Activated naive CD8-positive, alpha-beta T cell treated with anti-CD3 and anti-CD28 coated beads, Interleukin-2, amount 10 ng/mL, durations not matched to agents 7 days and 5 days (primary cell): ENCODE measurements around the gene SMG1. TPM values are rescaled to one million over a fixed set of nuclear protein-coding genes. Genes with fewer than 3 reads are reported as not detected.
"Not testable (repeated sequence)": the region's sequence is repeated elsewhere in the genome, so short reads cannot be mapped to it uniquely, and the experiment has no call there.

Source experiments
- ATAC-seq: fragments of 150-1000 bp; cut with Tn5 transposase; one replicate; pipeline ENCODE4 v1.10.0; 2021; ENCODE audit warnings: low read depth, moderate library complexity
- POLR2A ChIA-PET: fragments of 350-600 bp; sonication (Branson Sonifier 250); formaldehyde crosslinking; loops from one replicate; lab custom pipeline; 2021; ENCODE audit warnings: antibody characterized with exemption; lab: Charles Lee
- DNase-seq: peaks from one replicate; pipeline ENCODE4 v3.0.0; 2021
- H3K27ac Mint-ChIP-seq: one replicate; pipeline ENCODE4 v1.8.0; 2022; ENCODE audit warnings: mild to moderate bottlenecking, mixed read lengths
- H3K27me3 Mint-ChIP-seq: one replicate; pipeline ENCODE4 v1.8.0; 2022; ENCODE audit warnings: mild to moderate bottlenecking, moderate library complexity, mixed read lengths
- H3K36me3 Mint-ChIP-seq: one replicate; pipeline ENCODE4 v1.8.0; 2021; ENCODE audit warnings: mild to moderate bottlenecking, mixed read lengths
- H3K4me1 Mint-ChIP-seq: one replicate; pipeline ENCODE4 v1.8.0; 2021; ENCODE audit warnings: mixed read lengths
- H3K4me3 Mint-ChIP-seq: one replicate; pipeline ENCODE4 v1.8.0; 2022; ENCODE audit warnings: mild to moderate bottlenecking, moderate library complexity, mixed read lengths
- H3K9me3 Mint-ChIP-seq: one replicate; pipeline ENCODE4 v1.8.0; 2021; ENCODE audit warnings: mixed read lengths
- total RNA-seq, 2 experiments: library from RNA; stranded (reverse); gene quantifications; one replicate each; pipeline ENCODE4 v1.2.3, GENCODE V29; 2021

Gene SMG1
- total RNA-seq, 2 experiments from 2014 or later = 130 to 132 TPM

GRCh38 chr16:18781232-18781631 is 145.0 kb downstream of the SMG1 start:
- H3K4me1 Mint-ChIP-seq = peaks cover 21% of the 10 kb centered on the region
- peaks cover 22% of the 10 kb centered on the region for H3K36me3 Mint-ChIP-seq
- H3K27ac Mint-ChIP-seq, H3K9me3 Mint-ChIP-seq, H3K27me3 Mint-ChIP-seq, DNase-seq, POLR2A ChIA-PET, ATAC-seq, H3K4me3 Mint-ChIP-seq: not testable (repeated sequence)

- H3K9me3 Mint-ChIP-seq, H3K27ac Mint-ChIP-seq, POLR2A ChIA-PET, ATAC-seq, H3K27me3 Mint-ChIP-seq, H3K4me3 Mint-ChIP-seq, DNase-seq: not testable (repeated sequence)
- H3K4me1 Mint-ChIP-seq = peaks cover 15% of the 10 kb centered on the region
- peaks cover 16% of the 10 kb centered on the region for H3K36me3 Mint-ChIP-seq
Measured at GRCh38 chr16:18780460-18781026, 145.7 kb downstream of the SMG1 start.

- ATAC-seq, POLR2A ChIA-PET, H3K9me3 Mint-ChIP-seq: not testable (repeated sequence)
Measured at GRCh38 chr16:18777664-18778063, 148.5 kb downstream of the SMG1 start.

DNA sequence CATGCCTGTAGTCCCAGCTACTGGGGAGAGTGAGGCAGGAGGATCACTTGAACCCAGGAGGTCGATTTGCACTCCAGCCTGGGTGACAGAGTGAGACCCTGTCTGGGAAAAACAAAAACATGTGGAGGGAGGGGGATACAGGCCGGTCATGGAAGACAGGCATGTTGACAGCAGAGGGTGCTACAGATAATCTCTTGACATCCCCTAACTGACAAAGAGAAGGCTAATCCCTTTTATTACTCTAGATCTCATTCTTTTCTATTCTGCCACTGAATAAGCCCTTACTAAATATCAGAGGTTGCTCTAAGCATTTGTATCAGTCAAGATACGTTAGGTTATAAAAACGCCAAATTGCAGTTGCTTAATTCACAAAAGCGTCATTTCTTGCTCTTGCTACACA is 149.9 kb downstream of the SMG1 start:
- H3K9me3 Mint-ChIP-seq, POLR2A ChIA-PET, H3K4me3 Mint-ChIP-seq, DNase-seq, ATAC-seq, H3K27ac Mint-ChIP-seq, H3K27me3 Mint-ChIP-seq, H3K4me1 Mint-ChIP-seq, H3K36me3 Mint-ChIP-seq: not testable (repeated sequence)

More at GRCh38 chr16:18777664-18778063, 148.5 kb downstream of the SMG1 start:
- not testable (repeated sequence) for H3K27ac Mint-ChIP-seq, H3K4me1 Mint-ChIP-seq, H3K4me3 Mint-ChIP-seq, DNase-seq, H3K27me3 Mint-ChIP-seq, H3K36me3 Mint-ChIP-seq

DNA sequence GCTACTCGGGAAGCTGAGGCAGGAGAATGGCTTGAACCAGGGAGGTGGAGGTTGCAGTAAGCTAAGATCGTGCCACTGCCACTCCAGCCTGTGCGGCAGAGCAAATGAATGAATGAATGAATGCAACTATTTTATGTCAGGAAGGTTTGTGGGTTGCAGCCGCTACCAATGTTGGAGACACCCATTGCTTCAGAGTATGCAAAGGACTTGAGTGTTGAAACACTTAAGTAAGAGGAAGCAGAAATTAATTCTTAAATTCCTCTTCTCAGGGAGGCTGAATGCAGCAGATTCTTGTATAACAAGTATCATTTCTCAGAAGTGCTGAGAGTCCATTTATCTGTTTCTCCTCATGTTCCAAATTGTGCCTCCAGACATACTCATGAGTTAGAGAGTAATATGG is 151.6 kb downstream of the SMG1 start:
- H3K27me3 Mint-ChIP-seq, H3K4me3 Mint-ChIP-seq, H3K9me3 Mint-ChIP-seq, POLR2A ChIA-PET, DNase-seq, H3K36me3 Mint-ChIP-seq, ATAC-seq, H3K27ac Mint-ChIP-seq, H3K4me1 Mint-ChIP-seq: not testable (repeated sequence)

DNA sequence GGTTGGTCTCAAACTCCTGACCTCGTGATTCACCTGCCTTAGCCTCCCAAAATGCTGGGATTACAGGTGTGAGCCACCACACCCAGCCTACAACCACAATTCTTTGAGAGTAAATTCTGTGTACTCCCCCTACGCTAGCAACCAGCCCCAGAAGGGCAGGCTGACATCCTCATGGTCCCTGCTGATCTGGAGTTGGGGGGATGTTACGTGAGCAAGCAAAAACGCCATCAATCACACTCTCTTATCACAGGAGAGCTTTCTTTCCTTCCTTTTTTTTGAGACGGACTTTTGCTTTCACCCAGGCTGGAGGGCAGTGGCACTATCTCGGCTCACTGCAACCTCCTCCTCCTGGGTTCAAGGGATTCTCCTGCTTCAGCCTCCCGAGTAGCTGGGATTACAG is 154.0 kb downstream of the SMG1 start:
- H3K4me3 Mint-ChIP-seq, H3K9me3 Mint-ChIP-seq, H3K36me3 Mint-ChIP-seq, H3K27me3 Mint-ChIP-seq, POLR2A ChIA-PET, H3K27ac Mint-ChIP-seq, DNase-seq, ATAC-seq: not testable (repeated sequence)
- peaks cover 10% of the 10 kb centered on the region for H3K4me1 Mint-ChIP-seq

- ATAC-seq, H3K27me3 Mint-ChIP-seq, H3K4me3 Mint-ChIP-seq, DNase-seq, H3K9me3 Mint-ChIP-seq, H3K27ac Mint-ChIP-seq, H3K36me3 Mint-ChIP-seq: not testable (repeated sequence)
- POLR2A ChIA-PET = interaction anchor here (1.4 kb wide), 1 partner anchor 19 kb away, joined by 5 read pairs; the partner anchor contains the start of gene RPS15A
- H3K4me1 Mint-ChIP-seq = peaks cover 12% of the 10 kb centered on the region
Measured at GRCh38 chr16:18770336-18770962, 155.8 kb downstream of the SMG1 start.

- ATAC-seq = peak; percentile 87
- not testable (repeated sequence) for H3K9me3 Mint-ChIP-seq, H3K36me3 Mint-ChIP-seq, H3K27me3 Mint-ChIP-seq, DNase-seq
- H3K4me1 Mint-ChIP-seq = peaks cover 12% of the 10 kb centered on the region
- H3K4me3 Mint-ChIP-seq = peak overlapping the region; percentile 32
- POLR2A ChIA-PET = interaction anchor here (0.7 to 1.6 kb wide), 2 partner anchors 22 to 34 kb away, joined by 3 to 4 read pairs; partner anchors contain the start of gene ARL6IP1
- peak overlapping the region; percentile 60 for H3K27ac Mint-ChIP-seq
Measured at GRCh38 chr16:18767217-18767616, 159.0 kb downstream of the SMG1 start.

GRCh38 chr16:18762713-18763112 is 163.5 kb downstream of the SMG1 start:
- DNase-seq, POLR2A ChIA-PET, H3K9me3 Mint-ChIP-seq, H3K36me3 Mint-ChIP-seq, H3K27me3 Mint-ChIP-seq, H3K4me3 Mint-ChIP-seq, H3K27ac Mint-ChIP-seq, ATAC-seq: not testable (repeated sequence)
- H3K4me1 Mint-ChIP-seq = peaks cover 11% of the 10 kb centered on the region

DNA sequence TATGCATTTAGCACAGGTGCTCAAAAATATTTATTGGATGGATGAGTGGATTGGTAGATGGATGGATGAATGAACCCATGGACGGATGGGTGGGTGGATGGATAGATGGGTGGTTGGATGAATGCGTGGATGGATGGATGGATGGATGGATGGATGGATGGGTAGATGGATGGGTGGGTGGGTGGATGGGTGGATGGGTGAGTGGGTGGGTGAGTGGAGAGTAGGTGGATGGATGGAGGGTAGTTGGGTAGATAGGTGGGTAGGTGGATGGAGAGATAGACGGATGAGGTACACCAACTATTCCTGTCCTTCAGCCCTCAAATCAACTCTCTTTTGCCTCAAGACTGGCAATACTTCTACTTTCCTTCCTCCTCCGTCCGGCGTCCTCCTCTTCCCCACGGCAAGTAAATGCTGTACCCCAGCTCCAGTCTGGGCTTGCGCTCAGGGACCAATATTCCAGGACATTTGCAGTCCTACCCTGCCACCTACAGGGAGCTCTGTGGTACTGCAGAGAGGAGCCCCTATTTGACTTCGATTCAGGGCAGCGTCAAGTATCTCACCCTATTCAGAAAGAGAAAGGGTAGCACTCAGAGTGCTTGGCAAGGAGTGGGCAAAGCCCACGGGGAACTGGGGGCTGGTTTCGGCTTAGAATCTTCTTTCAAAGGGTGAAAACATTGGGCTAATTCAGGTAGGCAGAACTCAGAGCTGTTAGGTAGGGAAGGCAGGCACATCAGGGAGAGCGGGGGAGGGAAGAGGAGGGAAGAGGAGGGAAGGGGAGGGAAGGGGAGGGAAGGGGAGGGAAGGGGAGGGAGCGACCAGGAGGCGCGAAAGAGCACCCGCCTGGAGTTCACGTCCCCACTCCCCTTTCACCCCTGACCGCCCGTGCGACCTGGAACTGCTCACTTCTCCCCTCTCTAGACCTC is 166.3 kb downstream of the SMG1 start:
- H3K27me3 Mint-ChIP-seq, H3K36me3 Mint-ChIP-seq, POLR2A ChIA-PET, H3K9me3 Mint-ChIP-seq: not testable (repeated sequence)
- peaks cover 18% of the 10 kb centered on the region for H3K4me1 Mint-ChIP-seq
- DNase-seq (peak; percentile 59), ATAC-seq (peak; percentile 77)
- peak overlapping the region; percentile 33 for H3K27ac Mint-ChIP-seq
- peak overlapping the region; percentile 45 for H3K4me3 Mint-ChIP-seq

DNA sequence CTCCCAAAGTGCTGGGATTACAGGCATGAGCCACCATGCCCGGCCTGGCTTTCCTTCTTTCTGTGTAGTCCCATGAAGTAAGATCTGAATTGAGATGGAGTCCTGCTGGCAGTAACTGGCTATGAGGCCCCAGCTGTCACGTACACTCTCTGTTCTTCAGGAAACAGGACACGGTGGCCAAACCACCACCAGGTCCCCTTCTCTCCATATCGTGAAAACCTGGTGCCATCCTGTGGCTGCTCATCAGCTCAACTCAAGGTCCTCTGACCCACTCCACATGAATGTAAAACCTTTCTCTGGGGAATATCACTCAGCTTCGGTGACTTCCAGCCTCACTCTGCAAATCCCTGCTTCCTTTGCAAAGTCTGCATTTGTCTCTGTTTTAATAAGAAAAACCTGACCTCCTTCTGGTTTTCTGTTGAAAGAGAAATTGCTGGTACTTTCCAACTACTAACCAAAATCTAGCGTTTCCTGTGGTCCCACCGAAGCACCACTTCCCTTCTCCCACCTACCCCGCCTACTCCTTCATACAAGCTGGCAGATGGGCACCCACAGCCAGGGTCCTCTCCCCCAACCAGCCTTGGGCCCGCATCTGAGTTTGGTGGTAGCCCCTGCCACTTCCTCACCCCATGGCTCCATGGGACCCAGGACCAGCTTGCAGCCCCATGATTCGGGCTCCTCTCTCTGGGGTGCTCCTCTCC is 168.1 kb downstream of the SMG1 start:
- H3K9me3 Mint-ChIP-seq, DNase-seq, H3K36me3 Mint-ChIP-seq, H3K27me3 Mint-ChIP-seq: not testable (repeated sequence)
- Mint-ChIP-seq H3K27ac (peak overlapping the region; percentile 87), H3K4me3 (peak overlapping the region; percentile 50), H3K4me1 (peaks cover 18% of the 10 kb centered on the region)
- POLR2A ChIA-PET = interaction anchor here (1.0 kb wide), 1 partner anchor 26 kb away, joined by 3 read pairs; no protein-coding TSS in a partner anchor
- peak; percentile 65 for ATAC-seq

DNA sequence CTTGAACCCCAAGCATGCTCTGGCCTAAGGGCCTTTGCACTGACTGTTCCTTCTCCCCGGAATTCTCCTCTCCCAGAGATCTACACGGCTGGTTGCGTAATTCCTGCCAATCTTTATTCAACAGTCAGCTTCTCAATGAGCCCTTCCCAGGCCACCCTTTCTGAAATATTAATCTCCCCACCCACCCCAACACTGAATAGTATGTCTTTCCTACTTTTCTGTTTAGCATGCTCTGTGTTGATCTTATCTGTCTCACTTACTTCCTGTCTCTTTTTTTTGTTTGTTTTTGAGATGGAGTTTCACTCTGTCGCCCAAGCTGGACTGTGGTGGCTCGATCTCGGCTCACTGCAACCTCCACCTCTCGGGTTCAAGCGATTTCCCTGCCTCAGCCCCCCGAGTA is 169.6 kb downstream of the SMG1 start:
- H3K9me3 Mint-ChIP-seq, DNase-seq, H3K27me3 Mint-ChIP-seq, H3K36me3 Mint-ChIP-seq, ATAC-seq, POLR2A ChIA-PET: not testable (repeated sequence)
- H3K4me3 Mint-ChIP-seq = peak overlapping the region; percentile 60
- H3K27ac Mint-ChIP-seq = peak overlapping the region; percentile 87
- H3K4me1 Mint-ChIP-seq = peaks cover 18% of the 10 kb centered on the region
